Measurements from ENCODE around the gene SAMD14.

The SAMD14 gene

GRCh38 chr17:50146927-50147665, 17.1 kb upstream of the SAMD14 start:
- no peak for DNase-seq

DNA sequence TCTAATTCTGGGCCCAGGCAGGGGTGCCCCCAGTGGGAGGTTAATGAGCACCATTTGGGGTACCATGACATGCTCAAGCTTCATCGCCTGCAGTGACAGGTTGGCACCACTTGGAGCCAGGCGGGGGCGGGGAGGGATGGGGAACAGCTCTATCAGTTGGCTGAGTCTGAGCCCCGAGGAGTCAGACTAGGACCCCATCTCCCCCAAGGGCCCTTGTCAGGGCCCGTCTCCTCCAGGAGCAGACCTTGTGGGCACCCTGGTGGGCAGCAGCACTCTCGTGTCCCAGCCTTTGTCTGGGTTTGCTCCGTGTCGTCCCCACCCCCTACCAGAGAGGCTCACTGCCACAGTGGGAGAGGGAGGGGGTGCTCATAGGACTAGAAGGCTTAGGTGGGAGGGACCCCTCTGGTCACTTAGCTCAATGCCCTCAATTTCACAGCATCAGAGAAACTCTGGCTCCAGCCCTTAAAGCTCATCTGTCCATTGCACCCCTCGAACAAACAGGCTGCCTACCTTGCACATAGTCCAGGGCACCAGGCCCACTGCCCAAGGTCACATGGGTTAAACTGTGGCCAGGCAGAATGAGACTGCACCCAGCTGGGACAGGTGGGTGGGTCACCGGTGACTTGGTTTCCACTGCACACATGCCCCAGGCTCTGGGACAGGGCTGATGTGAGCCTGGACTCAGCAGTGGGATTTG, 16.4 kb upstream of the SAMD14 start:
- DNase-seq, result no peak

DNA sequence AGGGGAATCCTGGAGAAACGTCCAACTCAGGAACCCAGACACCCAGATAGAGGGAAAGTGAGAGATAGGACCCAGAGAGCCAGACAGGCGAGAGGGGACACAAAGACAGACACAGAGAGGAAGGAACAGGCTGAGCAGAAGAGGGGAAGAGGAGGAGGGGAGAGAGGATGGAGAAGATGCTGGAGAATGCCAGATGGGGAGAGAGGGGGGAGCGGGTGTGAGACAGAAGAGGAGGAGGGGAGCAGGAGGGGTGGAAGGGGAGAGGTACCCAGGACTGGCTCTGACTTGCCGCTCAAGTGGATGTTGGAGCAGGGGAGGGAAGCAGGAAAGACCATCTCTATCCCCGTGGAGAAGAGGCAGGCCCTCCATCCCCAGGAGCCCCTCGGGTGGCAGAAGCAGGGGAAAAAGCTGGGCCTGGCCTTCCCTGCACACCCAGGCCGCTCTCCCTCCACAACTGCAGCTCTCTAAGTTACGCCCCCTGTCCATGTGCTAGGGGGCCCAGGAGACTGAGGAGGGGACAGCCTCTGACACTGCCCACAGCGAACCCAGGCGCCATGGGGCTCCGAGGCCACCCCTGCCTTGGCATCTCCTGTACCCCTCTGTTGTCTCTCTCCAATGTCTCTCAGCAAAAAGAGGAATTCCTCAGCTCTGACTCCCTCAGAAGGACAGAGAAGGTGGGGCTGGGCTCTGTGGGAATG, 15.7 kb upstream of the SAMD14 start:
- DNase-seq, result no peak

DNA sequence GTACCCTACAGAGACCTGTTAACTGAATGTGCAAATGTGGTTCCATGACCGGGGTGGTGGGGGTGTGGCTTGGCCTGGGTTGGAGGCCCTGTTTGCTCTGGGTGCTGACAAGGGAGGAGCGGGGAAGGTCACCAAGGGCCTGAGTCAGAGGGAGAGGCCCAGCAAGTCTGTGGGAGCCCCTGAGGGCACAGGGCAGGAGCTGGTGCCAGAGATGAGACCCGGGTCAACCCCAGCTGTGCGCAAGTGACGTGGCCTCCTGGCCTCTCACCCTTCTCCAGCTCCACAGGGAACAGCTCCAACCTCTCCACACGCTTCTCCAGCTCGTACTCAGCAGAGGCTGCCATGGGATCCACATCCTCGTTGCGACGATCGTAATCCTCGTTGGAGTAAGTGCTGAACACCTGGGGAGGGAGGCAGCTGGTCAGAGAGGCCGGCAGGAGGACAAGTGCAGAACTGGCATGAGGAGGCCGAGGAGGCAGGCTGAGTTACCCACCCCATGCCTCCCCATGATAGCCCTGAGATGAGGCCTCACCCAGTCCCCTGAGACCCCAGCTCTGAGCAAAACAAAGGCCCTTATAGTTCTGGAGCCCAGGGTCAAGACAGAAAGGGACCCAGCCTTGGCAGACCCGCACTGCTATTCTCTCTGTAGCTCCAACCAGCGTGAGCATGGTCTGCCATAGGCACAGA, 15.0 kb upstream of the SAMD14 start:
- DNase-seq, result no peak

DNA sequence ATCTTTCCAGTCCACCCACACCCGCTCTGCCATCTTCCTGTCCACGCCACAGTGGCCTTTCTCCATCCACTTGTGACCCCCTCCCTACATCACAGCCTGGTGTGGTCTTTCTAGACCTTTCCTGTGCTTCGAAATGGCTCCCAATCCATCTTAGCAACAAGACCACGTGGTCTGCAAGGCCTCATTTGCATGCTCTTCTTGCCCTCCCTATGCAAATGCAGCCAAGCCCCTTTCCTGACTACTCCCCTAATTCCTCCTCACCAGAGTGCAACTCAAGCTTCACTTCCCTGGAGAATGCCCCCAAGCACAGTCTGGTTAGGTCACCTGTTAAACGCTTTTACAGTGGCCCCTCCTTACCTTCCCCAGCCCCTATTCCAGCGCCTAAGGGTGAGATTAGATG, 14.4 kb upstream of the SAMD14 start:
- DNase-seq, result peak; percentile 37

GRCh38 chr17:50143461-50144176, 13.7 kb upstream of the SAMD14 start:
- no peak for DNase-seq

GRCh38 chr17:50141745-50142110, 11.8 kb upstream of the SAMD14 start:
- no peak for DNase-seq

GRCh38 chr17:50141026-50141744, 11.2 kb upstream of the SAMD14 start:
- no peak for DNase-seq

GRCh38 chr17:50139950-50140885, 10.3 kb upstream of the SAMD14 start:
- peak; percentile 68 for DNase-seq

GRCh38 chr17:50139185-50139783, 9.3 kb upstream of the SAMD14 start:
- no peak for DNase-seq

GRCh38 chr17:50137042-50137441, 7.1 kb upstream of the SAMD14 start:
- no peak for DNase-seq

GRCh38 chr17:50136096-50136687, 6.2 kb upstream of the SAMD14 start:
- DNase-seq, result no peak

GRCh38 chr17:50135316-50136095, 5.5 kb upstream of the SAMD14 start:
- no peak for DNase-seq

DNA sequence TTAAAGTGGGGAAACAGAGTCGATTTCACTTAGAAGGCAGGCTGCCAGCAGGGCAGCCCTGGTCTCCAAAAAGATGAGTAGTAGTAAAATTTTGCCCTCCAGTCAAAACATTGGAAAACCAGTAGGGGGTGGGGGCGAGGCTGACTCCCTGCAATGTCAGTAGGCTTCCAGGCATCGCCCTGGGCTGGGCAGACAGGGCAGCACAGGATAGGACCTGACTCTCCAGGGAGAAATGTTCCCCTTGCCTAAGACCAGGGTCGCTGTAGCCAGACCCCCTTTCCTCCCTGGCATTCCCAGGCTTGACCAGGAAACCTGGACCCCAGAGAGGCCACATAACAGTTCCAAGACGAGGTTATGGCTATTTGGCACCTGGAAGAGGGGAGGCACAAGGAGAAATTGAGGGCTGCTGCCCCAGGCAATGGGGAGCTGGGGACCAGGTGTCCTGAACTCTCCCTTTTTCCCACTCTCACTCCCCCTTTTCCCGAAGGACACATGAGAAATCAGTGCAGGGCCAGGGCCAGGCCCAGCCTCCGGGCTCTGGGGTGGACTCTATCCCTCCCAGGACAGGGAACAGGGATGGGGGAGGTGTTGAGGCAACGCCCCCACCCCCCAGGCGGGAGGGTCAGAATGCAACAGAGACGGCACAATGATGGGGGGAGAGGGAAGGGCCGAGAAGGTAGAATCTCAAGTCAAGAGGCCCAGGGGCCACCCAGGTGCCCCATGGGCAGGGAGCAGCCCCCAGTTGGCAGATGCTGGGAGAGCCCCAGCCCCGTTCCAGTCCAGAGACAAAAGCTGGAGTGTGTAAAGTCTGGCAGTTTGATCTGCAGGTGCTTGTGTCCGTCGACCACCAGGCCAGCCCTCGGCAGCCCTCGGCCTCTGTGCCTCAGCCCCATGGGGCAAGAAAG, 4.5 kb upstream of the SAMD14 start:
- no peak for DNase-seq

DNA sequence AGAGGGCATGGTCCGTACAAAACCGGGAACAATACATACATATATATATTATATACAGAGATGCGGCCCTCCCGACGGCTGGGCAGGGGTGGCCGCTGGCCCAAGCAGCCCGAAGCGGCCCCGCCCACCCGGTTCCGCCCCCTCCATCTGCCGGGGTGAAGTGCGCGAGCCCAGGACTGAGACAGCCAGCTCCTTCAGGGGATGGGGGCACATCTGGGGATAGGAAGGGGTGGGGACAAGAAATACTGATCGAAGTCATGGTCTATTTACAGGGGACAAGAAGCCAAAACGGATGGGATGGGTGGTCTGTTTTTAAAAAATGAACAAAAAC, 3.8 kb upstream of the SAMD14 start:
- no peak for DNase-seq

GRCh38 chr17:50133028-50133768, 3.2 kb upstream of the SAMD14 start:
- no peak for DNase-seq

DNA sequence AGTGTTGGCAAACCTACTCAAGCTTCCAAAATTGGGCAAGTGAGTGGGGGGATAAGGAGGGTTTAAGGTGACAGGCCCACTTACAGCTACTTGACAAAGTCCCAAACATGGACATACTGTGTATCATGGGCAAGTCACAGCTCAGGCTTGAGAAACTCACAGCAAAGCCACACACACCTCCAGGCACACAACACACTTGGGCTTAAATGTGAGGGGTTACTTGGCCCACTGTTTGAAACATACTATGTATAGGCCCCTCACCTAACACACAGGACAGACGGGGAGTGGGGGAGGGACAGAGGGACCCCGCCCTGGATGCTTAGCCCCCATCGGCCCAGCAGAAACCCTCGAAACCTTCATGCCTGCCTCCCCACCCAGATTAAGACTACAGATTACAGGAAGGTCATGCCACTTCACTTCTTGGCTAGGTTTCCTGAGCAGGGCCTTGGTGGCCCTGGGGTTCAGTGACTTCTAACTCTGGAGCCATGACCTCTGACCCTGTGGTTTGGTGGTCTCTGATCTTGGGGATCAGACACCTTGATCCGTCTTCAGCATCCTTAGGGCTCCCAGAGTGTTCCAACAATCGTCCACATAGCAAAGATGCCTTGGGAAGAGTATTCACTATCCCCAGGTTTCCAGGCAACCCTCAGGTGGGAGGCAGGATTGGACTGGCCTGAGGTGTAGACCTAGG, 2.3 kb upstream of the SAMD14 start:
- no peak for DNase-seq

Data from NCI-H526 treated with DMSO at 0.1 percent for 48 hours (cell line).